ENCODE measurements around the gene RAB3D. TPM values are rescaled to one million over a fixed set of nuclear protein-coding genes. Genes with fewer than 3 reads are reported as not detected.

Gene RAB3D
- total RNA-seq, 1 experiment from 2014 or later, result 7.1 TPM

- peaks cover 11% of the 10 kb centered on the region for H3K36me3 Mint-ChIP-seq (ENCODE audit: insufficient read depth, unreplicated experiment)
- DNase-seq, result no peak
- H3K4me1 Mint-ChIP-seq (ENCODE audit: low read depth, unreplicated experiment), result no peaks in the 10 kb centered on the region
- H3K27me3 Mint-ChIP-seq (ENCODE audit: unreplicated experiment), result peaks cover 11% of the 10 kb centered on the region
- no TSS peak for BruUV-seq (replicated peaks)
- no peak overlapping the region for H3K4me3 Mint-ChIP-seq (ENCODE audit: low read depth, unreplicated experiment)
- CTCF ChIA-PET, result no interaction called here
- no peak for TF ChIP-seq CTCF (IDR thresholded peaks at IDR 0.05; ENCODE audit: unreplicated experiment)
- H3K27ac Mint-ChIP-seq (ENCODE audit: unreplicated experiment), result no peak overlapping the region
- no peaks in the 10 kb centered on the region for H3K9me3 Mint-ChIP-seq (ENCODE audit: low read depth, unreplicated experiment)
- intact Hi-C loops (cut with micrococcal nuclease; ENCODE audit: unreplicated experiment), result no loop called here
Observed at GRCh38 chr19:11363881-11364280, 24.4 kb upstream of the RAB3D start.

- no peak overlapping the region for H3K4me3 Mint-ChIP-seq (ENCODE audit: low read depth, unreplicated experiment)
- H3K27me3 Mint-ChIP-seq (ENCODE audit: unreplicated experiment), result peaks cover 24% of the 10 kb centered on the region
- no TSS peak for BruUV-seq (replicated peaks)
- peaks cover 11% of the 10 kb centered on the region for H3K36me3 Mint-ChIP-seq (ENCODE audit: insufficient read depth, unreplicated experiment)
- TF ChIP-seq CTCF (IDR thresholded peaks at IDR 0.05; ENCODE audit: unreplicated experiment), result no peak
- DNase-seq, result no peak
- H3K9me3 Mint-ChIP-seq (ENCODE audit: low read depth, unreplicated experiment), result no peaks in the 10 kb centered on the region
- no peak overlapping the region for H3K27ac Mint-ChIP-seq (ENCODE audit: unreplicated experiment)
- H3K4me1 Mint-ChIP-seq (ENCODE audit: low read depth, unreplicated experiment), result no peaks in the 10 kb centered on the region
- CTCF ChIA-PET, result interaction anchor here (0.6 kb wide), 1 partner anchor 19 kb away, joined by 3 read pairs; no protein-coding TSS in a partner anchor
- intact Hi-C loops (cut with micrococcal nuclease; ENCODE audit: unreplicated experiment), result no loop called here
Observed at GRCh38 chr19:11361771-11362731, 22.6 kb upstream of the RAB3D start.

- no peak overlapping the region for H3K4me3 Mint-ChIP-seq (ENCODE audit: low read depth, unreplicated experiment)
- no peak for DNase-seq
- peaks cover 11% of the 10 kb centered on the region for H3K36me3 Mint-ChIP-seq (ENCODE audit: insufficient read depth, unreplicated experiment)
- no peak for TF ChIP-seq CTCF (IDR thresholded peaks at IDR 0.05; ENCODE audit: unreplicated experiment)
- peaks cover 1% of the 10 kb centered on the region for H3K4me1 Mint-ChIP-seq (ENCODE audit: low read depth, unreplicated experiment)
- peaks cover 27% of the 10 kb centered on the region for H3K27me3 Mint-ChIP-seq (ENCODE audit: unreplicated experiment)
- intact Hi-C loops (cut with micrococcal nuclease; ENCODE audit: unreplicated experiment), result no loop called here
- no TSS peak for BruUV-seq (replicated peaks)
- no peak overlapping the region for H3K27ac Mint-ChIP-seq (ENCODE audit: unreplicated experiment)
- no peaks in the 10 kb centered on the region for H3K9me3 Mint-ChIP-seq (ENCODE audit: low read depth, unreplicated experiment)
- CTCF ChIA-PET, result interaction anchor here (0.6 kb wide), 1 partner anchor 20 kb away, joined by 3 read pairs; no protein-coding TSS in a partner anchor
Observed at GRCh38 chr19:11361037-11361770, 21.7 kb upstream of the RAB3D start.

- Mint-ChIP-seq H3K9me3 (ENCODE audit: low read depth, unreplicated experiment) (no peaks in the 10 kb centered on the region), H3K27ac (ENCODE audit: unreplicated experiment) (no peak overlapping the region), H3K4me3 (ENCODE audit: low read depth, unreplicated experiment) (no peak overlapping the region), H3K36me3 (ENCODE audit: insufficient read depth, unreplicated experiment) (peaks cover 25% of the 10 kb centered on the region), H3K4me1 (ENCODE audit: low read depth, unreplicated experiment) (peaks cover 8% of the 10 kb centered on the region), H3K27me3 (ENCODE audit: unreplicated experiment) (peaks cover 37% of the 10 kb centered on the region)
- no TSS peak for BruUV-seq (replicated peaks)
- intact Hi-C loops (cut with micrococcal nuclease; ENCODE audit: unreplicated experiment), result no loop called here
- no peak for DNase-seq
- CTCF ChIA-PET, result no interaction called here
- TF ChIP-seq CTCF (IDR thresholded peaks at IDR 0.05; ENCODE audit: unreplicated experiment), result no peak
Observed at GRCh38 chr19:11359421-11359820, 20.0 kb upstream of the RAB3D start.

Measured in Calu3 (cell line).